Esophagus squamous epithelium (tissue), 4 donors: ENCODE results near the gene RBFOX1.

Experiments used
- POLR2A ChIP-seq, 4 donors: fragments of 450-650 bp; IDR thresholded peaks; one replicate each; pipeline ENCODE4 v1.6.1; 2017; ENCODE audit warnings: antibody characterized with exemption in 4 of 4, mild to moderate bottlenecking in 4 of 4, moderate library complexity in 3 of 4
- TF ChIP-seq, protein P1 (sequence below), 6 experiments: fragments of 450-650 bp in 4 of 6; fragments of 200-600 bp in 2 of 6; sonication (generic) in 2 of 6; IDR thresholded peaks; one replicate each; pipeline ENCODE4 v1.5.1; 2016 to 2019; ENCODE audit warnings: antibody characterized with exemption in 6 of 6, mild to moderate bottlenecking in 4 of 6, moderate library complexity in 4 of 6

DNA sequence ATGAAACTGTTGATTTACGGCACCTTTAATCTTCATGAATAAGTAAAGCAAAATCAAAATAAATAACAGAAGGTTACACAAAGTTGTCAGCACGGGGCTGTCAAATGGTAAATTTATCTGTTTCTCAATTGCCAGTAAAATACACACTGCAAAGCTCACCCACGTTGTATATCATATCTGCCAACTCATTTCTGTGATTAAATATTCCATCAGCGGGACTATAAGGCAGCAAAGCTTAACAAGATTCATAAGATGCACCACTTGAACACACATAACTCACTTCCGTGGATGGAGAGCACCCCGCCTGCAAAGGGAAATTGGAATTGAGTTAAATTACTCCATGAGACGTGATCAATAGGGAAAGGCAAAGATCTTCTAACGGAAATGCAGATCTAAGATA, 280.0 kb downstream of the RBFOX1 start:
- TF ChIP-seq, protein P1, sequence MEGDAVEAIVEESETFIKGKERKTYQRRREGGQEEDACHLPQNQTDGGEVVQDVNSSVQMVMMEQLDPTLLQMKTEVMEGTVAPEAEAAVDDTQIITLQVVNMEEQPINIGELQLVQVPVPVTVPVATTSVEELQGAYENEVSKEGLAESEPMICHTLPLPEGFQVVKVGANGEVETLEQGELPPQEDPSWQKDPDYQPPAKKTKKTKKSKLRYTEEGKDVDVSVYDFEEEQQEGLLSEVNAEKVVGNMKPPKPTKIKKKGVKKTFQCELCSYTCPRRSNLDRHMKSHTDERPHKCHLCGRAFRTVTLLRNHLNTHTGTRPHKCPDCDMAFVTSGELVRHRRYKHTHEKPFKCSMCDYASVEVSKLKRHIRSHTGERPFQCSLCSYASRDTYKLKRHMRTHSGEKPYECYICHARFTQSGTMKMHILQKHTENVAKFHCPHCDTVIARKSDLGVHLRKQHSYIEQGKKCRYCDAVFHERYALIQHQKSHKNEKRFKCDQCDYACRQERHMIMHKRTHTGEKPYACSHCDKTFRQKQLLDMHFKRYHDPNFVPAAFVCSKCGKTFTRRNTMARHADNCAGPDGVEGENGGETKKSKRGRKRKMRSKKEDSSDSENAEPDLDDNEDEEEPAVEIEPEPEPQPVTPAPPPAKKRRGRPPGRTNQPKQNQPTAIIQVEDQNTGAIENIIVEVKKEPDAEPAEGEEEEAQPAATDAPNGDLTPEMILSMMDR (IDR thresholded peaks at IDR 0.05) = no peak
- TF ChIP-seq POLR2A (IDR thresholded peaks at IDR 0.05) = no peak
